IMR-90 (cell line): Measurements from ENCODE around the gene MFGE8. TPM values are rescaled to one million over a fixed set of nuclear protein-coding genes. Genes with fewer than 3 reads are reported as not detected.

ENCODE experiments used
- ATAC-seq: fragments of 200-7000 bp; cut with Tn5 transposase; 2 replicates; pipeline ENCODE4 v1.9.1; 2020; ENCODE audit warnings: low read depth, mild to moderate bottlenecking, moderate library complexity
- BruUV-seq: library from RNA; stranded (reverse); fragments of 400-500 nt; replicated peaks from 2 replicates; lab custom pipeline; 2021; lab: Mats Ljungman, UMichigan
- CTCF ChIA-PET: fragments of 300-600 bp; formaldehyde crosslinking; extraction: SDS; loops from one replicate; lab custom pipeline; 2021; ENCODE audit warnings: antibody characterized with exemption; lab: Yijun Ruan, JAX
- POLR2A ChIA-PET: fragments of 300-600 bp; sonication (Branson Sonifier 250); formaldehyde crosslinking; loops from one replicate; lab custom pipeline; 2022; ENCODE audit warnings: antibody characterized with exemption; ENCODE audit not compliant: unreplicated experiment; lab: Charles Lee
- DNase-seq: peaks from one replicate; pipeline ENCODE4 v3.0.0; 2013
- H2AFZ ChIP-seq: replicated peaks from 2 replicates; pipeline ENCODE3; 2013; ENCODE audit warnings: low read length, mild to moderate bottlenecking; ENCODE audit not compliant: poor library complexity
- H2AK5ac ChIP-seq: 2 replicates; pipeline ENCODE4 v1.6.1; 2013; ENCODE audit warnings: low read depth, low read length, inconsistent platforms
- H2AK9ac ChIP-seq: replicated peaks from 2 replicates; pipeline ENCODE3; 2013; ENCODE audit warnings: mild to moderate bottlenecking, low read depth, low read length, moderate library complexity; ENCODE audit not compliant: poor library complexity
- H2BK120ac ChIP-seq: 2 replicates; pipeline ENCODE4 v1.6.1; 2013; ENCODE audit warnings: low read depth, low read length, inconsistent platforms
- H2BK15ac ChIP-seq: 3 replicates; pipeline ENCODE4 v1.6.1; 2013; ENCODE audit warnings: low read depth, low read length, inconsistent platforms
- H2BK20ac ChIP-seq: 2 replicates; pipeline ENCODE4 v1.6.1; 2013; ENCODE audit warnings: low read depth, mild to moderate bottlenecking, inconsistent platforms, low read length, moderate library complexity
- H2BK5ac ChIP-seq: 2 replicates; pipeline ENCODE4 v1.6.1; 2013; ENCODE audit warnings: mild to moderate bottlenecking, low read depth, low read length, inconsistent platforms; ENCODE audit not compliant: poor library complexity, severe bottlenecking
- H3K14ac ChIP-seq: replicated peaks from 2 replicates; pipeline ENCODE4 v1.6.1; 2013; ENCODE audit warnings: low read depth, low read length, inconsistent platforms
- H3K18ac ChIP-seq: 2 replicates; pipeline ENCODE4 v1.6.1; 2013; ENCODE audit warnings: low read depth, low read length, control low read depth
- H3K23ac ChIP-seq: 2 replicates; pipeline ENCODE4 v1.6.1; 2013; ENCODE audit warnings: low read depth, low read length, inconsistent platforms
- H3K27ac ChIP-seq: 2 replicates; pipeline ENCODE4 v1.5.1; 2013; ENCODE audit warnings: mild to moderate bottlenecking, control low read depth, low read length; ENCODE audit not compliant: insufficient read depth
- H3K27me3 ChIP-seq: 2 replicates; pipeline ENCODE4 v1.6.1; 2013; ENCODE audit warnings: low read length; ENCODE audit not compliant: control insufficient read depth, insufficient read depth
- H3K36me3 ChIP-seq: 2 replicates; pipeline ENCODE4 v1.6.1; 2013; ENCODE audit warnings: low read length, mixed read lengths; ENCODE audit not compliant: control insufficient read depth, insufficient read depth
- H3K4ac ChIP-seq: 2 replicates; pipeline ENCODE4 v1.6.1; 2013; ENCODE audit warnings: low read depth, low read length, inconsistent platforms
- H3K4me1 ChIP-seq: 2 replicates; pipeline ENCODE4 v1.6.1; 2013; ENCODE audit warnings: low read length, mixed read lengths; ENCODE audit not compliant: control insufficient read depth, insufficient read depth
- H3K4me2 ChIP-seq: 2 replicates; pipeline ENCODE4 v1.6.1; 2013; ENCODE audit warnings: low read depth, mild to moderate bottlenecking, control low read depth, low read length, moderate library complexity
- H3K4me3 ChIP-seq: 2 replicates; pipeline ENCODE4 v1.5.1; 2013; ENCODE audit warnings: low read depth, mild to moderate bottlenecking, control low read depth, low read length, moderate library complexity; ENCODE audit not compliant: insufficient read depth
- H3K56ac ChIP-seq: 2 replicates; pipeline ENCODE4 v1.6.1; 2013; ENCODE audit warnings: low read length, inconsistent platforms; ENCODE audit not compliant: insufficient read depth; ENCODE audit errors: extremely low read depth
- H3K79me1 ChIP-seq, 2 experiments: 2 replicates each; pipeline ENCODE4 v1.6.1; 2013; ENCODE audit warnings: low read length in 2 of 2, inconsistent platforms in 1 of 2, low read depth in 1 of 2
- H3K9ac ChIP-seq: 2 replicates; pipeline ENCODE4 v1.6.1; 2013; ENCODE audit warnings: low read depth, low read length, control low read depth
- H3K9me1 ChIP-seq: 2 replicates; pipeline ENCODE4 v1.6.1; 2013; ENCODE audit warnings: low read length, inconsistent platforms; ENCODE audit not compliant: insufficient read depth
- H3K9me3 ChIP-seq: 2 replicates; pipeline ENCODE4 v1.6.1; 2013; ENCODE audit warnings: low read length; ENCODE audit not compliant: control insufficient read depth, insufficient read depth
- H4K20me1 ChIP-seq: 2 replicates; pipeline ENCODE4 v1.6.1; 2013; ENCODE audit warnings: low read length, inconsistent platforms; ENCODE audit not compliant: insufficient read depth
- H4K5ac ChIP-seq: 2 replicates; pipeline ENCODE4 v1.6.1; 2013; ENCODE audit warnings: mild to moderate bottlenecking, low read depth, low read length, control low read depth
- H4K8ac ChIP-seq, 2 experiments: 2 replicates each; pipeline ENCODE4 v1.6.1; 2013; ENCODE audit warnings: low read depth in 2 of 2, low read length in 2 of 2, control low read depth in 1 of 2, inconsistent platforms in 1 of 2
- H4K91ac ChIP-seq: 2 replicates; pipeline ENCODE4 v1.6.1; 2013; ENCODE audit warnings: low read depth, low read length, inconsistent platforms; ENCODE audit not compliant: insufficient read depth
- CHD1 ChIP-seq: IDR thresholded peaks from 2 replicates; pipeline ENCODE4 v1.6.1; 2012; ENCODE audit warnings: low read depth, low read length, improper control_type of control experiment
- FOS ChIP-seq: fragments of 150-350 bp; IDR thresholded peaks from 2 replicates; pipeline ENCODE4 v1.6.1; 2016; ENCODE audit warnings: low read depth, low read length
- MXI1 ChIP-seq: IDR thresholded peaks from 2 replicates; pipeline ENCODE4 v1.6.1; 2012; ENCODE audit warnings: low read depth, mild to moderate bottlenecking, low read length, moderate library complexity, borderline replicate concordance
- POLR2A ChIP-seq: IDR thresholded peaks from 2 replicates; pipeline ENCODE4 v1.6.1; 2012; ENCODE audit warnings: mild to moderate bottlenecking, low read depth, low read length
- SMC3 ChIP-seq: fragments of 150-350 bp; IDR thresholded peaks from 2 replicates; pipeline ENCODE4 v1.6.1; 2016; ENCODE audit warnings: low read depth, mild to moderate bottlenecking, antibody characterized with exemption, low read length, moderate library complexity
- WGBS, 2 experiments: methylation state at CpG; one replicate each; pipeline versions ENCODE4 v1.1.5 to v1.1.7; 2013; ENCODE audit warnings: missing lambda C conversion rate in 2 of 2; ENCODE audit not compliant: insufficient read length in 1 of 2; ENCODE audit errors: extremely low coverage in 2 of 2; 5-methylcytosine and 5-hydroxymethylcytosine counted together
- dilution Hi-C: fragments of 300-500 bp; cut with HindIII; formaldehyde crosslinking; loops from one replicate; pipeline ENCODE4 v1.14.3; 2018; ENCODE audit warnings: low sequenced_read_pairs; ENCODE audit not compliant: unreplicated experiment
- in situ Hi-C: fragments of 300-500 bp; cut with MboI; formaldehyde crosslinking; loops from 3 replicates; pipeline ENCODE4 v1.14.3; 2019; ENCODE audit warnings: low sequenced_read_pairs, inconsistent platforms, mixed read lengths
- intact Hi-C: fragments of 100-400 bp; cut with micrococcal nuclease; formaldehyde crosslinking; loops from 2 replicates; pipeline ENCODE4 v1.10.0; 2022
- polyA plus RNA-seq, 3 experiments: library from polyadenylated mRNA; depleted of rRNA; stranded (reverse); fragments of >200 nt; gene quantifications; 2 replicates each; pipeline ENCODE4 v1.2.3, GENCODE V29; 2012; ENCODE audit warnings: low replicate concordance in 1 of 3
- total RNA-seq: library from RNA; depleted of rRNA; stranded (reverse); fragments of >200 nt; gene quantifications from 2 replicates; pipeline ENCODE4 v1.2.3, GENCODE V29; 2012
- TF ChIP-seq, protein P1 (sequence below): conservative IDR thresholded peaks from 2 replicates; pipeline ENCODE4 v1.5.1; 2012; ENCODE audit warnings: mild to moderate bottlenecking, low read depth, low read length, improper control_type of control experiment
- TF ChIP-seq, protein P2 (sequence below): fragments of 150-350 bp; IDR thresholded peaks from 2 replicates; pipeline ENCODE4 v1.6.1; 2017; ENCODE audit warnings: mild to moderate bottlenecking, antibody characterized with exemption, low read length, low read depth

The MFGE8 gene
- total and polyA plus RNA-seq, 2 of the 4 experiments (the other 2 are of a cell fraction), result 232 to 1,912 TPM

DNA sequence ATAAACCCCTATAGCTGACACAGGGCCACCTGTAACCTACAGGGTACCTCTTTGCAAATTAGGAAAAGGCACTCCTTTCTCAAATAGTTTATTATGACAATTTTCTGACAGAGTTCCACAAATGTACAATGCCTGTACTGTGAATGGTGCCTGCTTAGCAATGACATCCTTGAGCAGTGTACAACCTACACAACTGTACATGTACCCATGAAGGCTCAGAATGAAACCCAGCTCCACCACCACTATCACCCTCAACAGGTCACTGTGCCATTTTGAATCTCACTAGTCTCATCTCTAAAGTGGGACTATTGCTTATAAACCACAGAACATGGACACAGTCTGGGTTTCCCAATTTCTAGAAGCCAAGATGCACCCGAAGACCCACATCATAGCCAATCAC, 7.0 kb downstream of the MFGE8 start:
- POLR2A ChIA-PET, result no interaction called here
- no peak overlapping the region for H3K9ac ChIP-seq
- no peak overlapping the region for H3K4ac ChIP-seq
- H2BK20ac ChIP-seq, result no peak overlapping the region
- no peak overlapping the region for H2AK9ac ChIP-seq
- H3K4me3 ChIP-seq, result no peak overlapping the region
- no peak overlapping the region for H4K5ac ChIP-seq
- WGBS, 2 experiments, result 100% methylated on average over 1 of the region's 1 CpG; no CpG with 5 or more reads in 1 of the 2 experiments
- intact Hi-C loops, result loop anchor here (10.0 kb wide), 1 partner anchor 399 kb away; no protein-coding TSS in a partner anchor
- no peak overlapping the region for H3K18ac ChIP-seq
- H3K56ac ChIP-seq, result no peak overlapping the region
- DNase-seq, result no peak
- H2BK15ac ChIP-seq, result no peak overlapping the region
- H3K4me2 ChIP-seq, result no peak overlapping the region
- no peak overlapping the region for H4K91ac ChIP-seq
- no peak overlapping the region for H3K14ac ChIP-seq
- in situ Hi-C loops, result loop anchor here (5.0 kb wide), 1 partner anchor 111 kb away; no protein-coding TSS in a partner anchor
- no peak overlapping the region for H3K27ac ChIP-seq
- H2BK5ac ChIP-seq, result no peak overlapping the region
- peaks cover 31% of the 10 kb centered on the region for H3K4me1 ChIP-seq
- no peaks in the 10 kb centered on the region for H3K27me3 ChIP-seq
- H3K9me1 ChIP-seq, result peaks cover 37% of the 10 kb centered on the region
- no peaks in the 10 kb centered on the region for H3K9me3 ChIP-seq
- peaks cover 43 to 96% of the 10 kb centered on the region in 2 experiments for H3K79me1 ChIP-seq
- no peak overlapping the region for H2BK120ac ChIP-seq
- H3K36me3 ChIP-seq, result peaks cover 77% of the 10 kb centered on the region
- H2AFZ ChIP-seq, result no peak overlapping the region
- no peak overlapping the region; the same call in 1 of the 2 replicates for H2AK5ac ChIP-seq
- H4K20me1 ChIP-seq, result peaks cover 85% of the 10 kb centered on the region
- no peak for TF ChIP-seq POLR2A
- TF ChIP-seq, protein P1, sequence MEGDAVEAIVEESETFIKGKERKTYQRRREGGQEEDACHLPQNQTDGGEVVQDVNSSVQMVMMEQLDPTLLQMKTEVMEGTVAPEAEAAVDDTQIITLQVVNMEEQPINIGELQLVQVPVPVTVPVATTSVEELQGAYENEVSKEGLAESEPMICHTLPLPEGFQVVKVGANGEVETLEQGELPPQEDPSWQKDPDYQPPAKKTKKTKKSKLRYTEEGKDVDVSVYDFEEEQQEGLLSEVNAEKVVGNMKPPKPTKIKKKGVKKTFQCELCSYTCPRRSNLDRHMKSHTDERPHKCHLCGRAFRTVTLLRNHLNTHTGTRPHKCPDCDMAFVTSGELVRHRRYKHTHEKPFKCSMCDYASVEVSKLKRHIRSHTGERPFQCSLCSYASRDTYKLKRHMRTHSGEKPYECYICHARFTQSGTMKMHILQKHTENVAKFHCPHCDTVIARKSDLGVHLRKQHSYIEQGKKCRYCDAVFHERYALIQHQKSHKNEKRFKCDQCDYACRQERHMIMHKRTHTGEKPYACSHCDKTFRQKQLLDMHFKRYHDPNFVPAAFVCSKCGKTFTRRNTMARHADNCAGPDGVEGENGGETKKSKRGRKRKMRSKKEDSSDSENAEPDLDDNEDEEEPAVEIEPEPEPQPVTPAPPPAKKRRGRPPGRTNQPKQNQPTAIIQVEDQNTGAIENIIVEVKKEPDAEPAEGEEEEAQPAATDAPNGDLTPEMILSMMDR, result no peak
- TF ChIP-seq MXI1, result no peak
- TF ChIP-seq, protein P2, sequence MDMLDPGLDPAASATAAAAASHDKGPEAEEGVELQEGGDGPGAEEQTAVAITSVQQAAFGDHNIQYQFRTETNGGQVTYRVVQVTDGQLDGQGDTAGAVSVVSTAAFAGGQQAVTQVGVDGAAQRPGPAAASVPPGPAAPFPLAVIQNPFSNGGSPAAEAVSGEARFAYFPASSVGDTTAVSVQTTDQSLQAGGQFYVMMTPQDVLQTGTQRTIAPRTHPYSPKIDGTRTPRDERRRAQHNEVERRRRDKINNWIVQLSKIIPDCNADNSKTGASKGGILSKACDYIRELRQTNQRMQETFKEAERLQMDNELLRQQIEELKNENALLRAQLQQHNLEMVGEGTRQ, result no peak
- no peak for TF ChIP-seq CHD1
- no peak for TF ChIP-seq FOS
- no peak for TF ChIP-seq SMC3
- CTCF ChIA-PET, result interaction anchor here (1.9 to 2.4 kb wide), 2 partner anchors 97 to 113 kb away, joined by 9 to 37 read pairs; no protein-coding TSS in a partner anchor
- ATAC-seq, result no peak
- no peak overlapping the region for H4K8ac ChIP-seq
- no peak overlapping the region for H3K23ac ChIP-seq
- dilution Hi-C loops, result loop anchor here (25.0 kb wide), 1 partner anchor 106 kb away; no protein-coding TSS in a partner anchor
- BruUV-seq, result no TSS peak
